ENCODE measurements around the gene GINS1.

GRCh38 chr20:25378884-25379733 is 28.4 kb upstream of the GINS1 start:
- no peak for TF ChIP-seq CTCF (CRISPR knock-in tag; IDR thresholded peaks at IDR 0.05)
- TF ChIP-seq BRD4 (CRISPR knock-in tag; IDR thresholded peaks at IDR 0.05), result no peak
- no peak for TF ChIP-seq HMGXB4 (CRISPR knock-in tag; IDR thresholded peaks at IDR 0.05; ENCODE audit: borderline replicate concordance in 1 of 2, low read depth in 1 of 2)
- TF ChIP-seq ZBTB34 (CRISPR knock-in tag; IDR thresholded peaks at IDR 0.05), result no peak
- no peak for TF ChIP-seq SIN3B (IDR thresholded peaks at IDR 0.05; ENCODE audit: low read length)
- no peak for TF ChIP-seq TAF1 (CRISPR knock-in tag; IDR thresholded peaks at IDR 0.05)
- no peak for TF ChIP-seq KLF13 (CRISPR knock-in tag; IDR thresholded peaks at IDR 0.05)
- no peak for TF ChIP-seq MAX (IDR thresholded peaks at IDR 0.05)
- no peak for TF ChIP-seq MYNN (CRISPR knock-in tag; IDR thresholded peaks at IDR 0.05; ENCODE audit: low read depth)
- TF ChIP-seq TBX3 (IDR thresholded peaks at IDR 0.05; ENCODE audit: borderline replicate concordance), result no peak
- TF ChIP-seq ATF3 (CRISPR knock-in tag; IDR thresholded peaks at IDR 0.05), result no peak
- TF ChIP-seq CREM (IDR thresholded peaks at IDR 0.05), result no peak
- TF ChIP-seq CREM (CRISPR knock-in tag; IDR thresholded peaks at IDR 0.05), result no peak
- TF ChIP-seq RELA (CRISPR knock-in tag; IDR thresholded peaks at IDR 0.05), result no peak
- TF ChIP-seq ZZZ3 (CRISPR knock-in tag; IDR thresholded peaks at IDR 0.05; ENCODE audit: borderline replicate concordance), result no peak

Measured in HepG2 (cell line).